GM23338 (cell line): Measurements from ENCODE around the gene GOLGA7B. TPM values are rescaled to one million over a fixed set of nuclear protein-coding genes. Genes with fewer than 3 reads are reported as not detected.

ENCODE experiments used
- ATAC-seq: fragments of 200-7000 bp; cut with Tn5 transposase; 3 replicates; pipeline ENCODE4 v1.9.1; 2020
- DNase-seq: peaks from one replicate; pipeline ENCODE4 v3.0.0-alpha.2; 2015; ENCODE audit warnings: low spot score
- H2AFZ ChIP-seq: fragments of 200-600 bp; sonication (generic); 2 replicates; pipeline ENCODE4 v1.8.0; 2016; ENCODE audit warnings: antibody characterized with exemption, mild to moderate bottlenecking, moderate library complexity
- H3F3A ChIP-seq: fragments of 200-600 bp; sonication (generic); replicated peaks from 2 replicates; pipeline ENCODE4 v1.8.0; 2017; ENCODE audit warnings: antibody characterized with exemption, mixed run types, low read depth
- H3K27ac ChIP-seq: fragments of 200-600 bp; sonication (generic); 2 replicates; pipeline ENCODE4 v1.6.1; 2016; ENCODE audit warnings: low read depth
- H3K27me3 ChIP-seq: fragments of 200-600 bp; sonication (generic); 2 replicates; pipeline ENCODE4 v1.8.0; 2016; ENCODE audit warnings: mild to moderate bottlenecking, mixed run types, moderate library complexity; ENCODE audit not compliant: insufficient read depth
- H3K36me3 ChIP-seq: fragments of 200-600 bp; sonication (generic); 2 replicates; pipeline ENCODE4 v1.8.0; 2016; ENCODE audit warnings: mild to moderate bottlenecking; ENCODE audit not compliant: insufficient read depth
- H3K4me1 ChIP-seq: fragments of 200-600 bp; sonication (generic); 2 replicates; pipeline ENCODE4 v1.8.0; 2016; ENCODE audit warnings: mild to moderate bottlenecking, moderate library complexity; ENCODE audit not compliant: insufficient read depth
- H3K4me2 ChIP-seq: fragments of 200-600 bp; sonication (generic); 2 replicates; pipeline ENCODE4 v1.7.1; 2017; ENCODE audit warnings: mixed run types
- H3K4me3 ChIP-seq: fragments of 200-600 bp; sonication (generic); 2 replicates; pipeline ENCODE4 v1.6.1; 2016; ENCODE audit warnings: mixed run types
- H3K79me2 ChIP-seq: fragments of 200-600 bp; sonication (generic); replicated peaks from 2 replicates; pipeline ENCODE4 v1.8.0; 2017; ENCODE audit warnings: mild to moderate bottlenecking; ENCODE audit not compliant: insufficient read depth
- H3K9me2 ChIP-seq: fragments of 200-600 bp; sonication (generic); 2 replicates; pipeline ENCODE4 v1.8.0; 2017; ENCODE audit not compliant: insufficient read depth
- H4K20me1 ChIP-seq: fragments of 200-600 bp; sonication (generic); replicated peaks from 2 replicates; pipeline ENCODE4 v1.8.0; 2017; ENCODE audit warnings: mild to moderate bottlenecking; ENCODE audit not compliant: insufficient read depth
- H3K27ac Mint-ChIP-seq: 2 replicates; pipeline ENCODE4 v1.8.0; 2020; ENCODE audit warnings: inconsistent platforms, mild to moderate bottlenecking, moderate library complexity, mixed read lengths
- H3K27me3 Mint-ChIP-seq: 3 replicates; pipeline ENCODE4 v1.8.0; 2022; ENCODE audit warnings: low read depth, mild to moderate bottlenecking, moderate library complexity, mixed read lengths, inconsistent platforms; ENCODE audit not compliant: insufficient read depth, poor library complexity
- H3K36me3 Mint-ChIP-seq: 3 replicates; pipeline ENCODE4 v1.8.0; 2021; ENCODE audit warnings: low read depth, mild to moderate bottlenecking, inconsistent platforms, moderate library complexity, mixed read lengths
- H3K4me1 Mint-ChIP-seq: 3 replicates; pipeline ENCODE4 v1.8.0; 2020; ENCODE audit warnings: mild to moderate bottlenecking, inconsistent platforms, mixed read lengths
- H3K4me3 Mint-ChIP-seq: 3 replicates; pipeline ENCODE4 v1.8.0; 2021; ENCODE audit warnings: moderate library complexity, mild to moderate bottlenecking, inconsistent platforms, mixed read lengths
- H3K9me3 Mint-ChIP-seq: 3 replicates; pipeline ENCODE4 v1.8.0; 2020; ENCODE audit warnings: moderate library complexity, mild to moderate bottlenecking, inconsistent platforms, mixed read lengths
- CREB1 ChIP-seq: fragments of 250-450 bp; sonication (Bioruptor Pico); IDR thresholded peaks from 2 replicates; pipeline ENCODE4 v1.5.0; 2020; ENCODE audit warnings: low read depth, mild to moderate bottlenecking, moderate library complexity
- CTCF ChIP-seq, 2 experiments: fragments of 200-600 bp in 1 of 2; sonication (generic) in 1 of 2; conservative IDR thresholded peaks; 2 replicates each; pipeline versions ENCODE4 v1.5.1 to v1.6.1; 2016 to 2017; ENCODE audit warnings: antibody characterized with exemption in 2 of 2, low read depth in 2 of 2, mild to moderate bottlenecking in 2 of 2, moderate library complexity in 1 of 2
- ETS1 ChIP-seq: IDR thresholded peaks from 2 replicates; pipeline ENCODE4 v1.6.1; 2016; ENCODE audit warnings: antibody characterized with exemption
- EZH2 ChIP-seq: fragments of 200-600 bp; sonication (generic); IDR thresholded peaks from one replicate; pipeline ENCODE4 v1.8.0; 2017; ENCODE audit warnings: antibody characterized with exemption, mild to moderate bottlenecking, low read depth; ENCODE audit not compliant: unreplicated experiment
- EZH2phosphoT487 ChIP-seq: fragments of 200-600 bp; sonication (generic); IDR thresholded peaks from one replicate; pipeline ENCODE4 v1.8.1; 2018; ENCODE audit warnings: antibody characterized with exemption; ENCODE audit not compliant: unreplicated experiment
- JUNB ChIP-seq: IDR thresholded peaks from one replicate; pipeline ENCODE4 v1.6.1; 2016; ENCODE audit warnings: antibody characterized with exemption; ENCODE audit not compliant: unreplicated experiment
- NANOG ChIP-seq: IDR thresholded peaks from 2 replicates; pipeline ENCODE4 v1.6.1; 2016; ENCODE audit warnings: antibody characterized with exemption, borderline replicate concordance
- POLR2AphosphoS5 ChIP-seq: IDR thresholded peaks from 2 replicates; pipeline ENCODE4 v1.6.1; 2016; ENCODE audit warnings: antibody characterized with exemption, low read depth
- REST ChIP-seq: IDR thresholded peaks from one replicate; pipeline ENCODE4 v1.6.1; 2018; ENCODE audit warnings: antibody characterized with exemption; ENCODE audit not compliant: unreplicated experiment
- STAT1 ChIP-seq: IDR thresholded peaks from one replicate; pipeline ENCODE4 v1.6.1; 2016; ENCODE audit warnings: antibody characterized with exemption; ENCODE audit not compliant: unreplicated experiment
- ZNF114 ChIP-seq: fragments of 250-450 bp; sonication (Bioruptor Pico); IDR thresholded peaks from 2 replicates; pipeline ENCODE4 v1.5.0; 2020; ENCODE audit warnings: mild to moderate bottlenecking, moderate library complexity
- ZNF462 ChIP-seq: fragments of 250-450 bp; sonication (Bioruptor Pico); IDR thresholded peaks from 2 replicates; pipeline ENCODE4 v1.5.0; 2020; ENCODE audit warnings: mild to moderate bottlenecking, moderate library complexity
- polyA plus RNA-seq: library from polyadenylated mRNA; unstranded; fragments of >200 nt; fragmentation: Nextera tagmentation; extraction: Ambion mirVana; gene quantifications from 2 replicates; pipeline ENCODE4 v1.2.1, GENCODE V29; 2016
- total RNA-seq: library from RNA; depleted of rRNA; stranded (reverse); fragments of >200 nt; shearing (Covaris generic); gene quantifications from 2 replicates; pipeline ENCODE4 v1.2.3, GENCODE V29; 2014

Gene GOLGA7B
- total and polyA plus RNA-seq, 2 experiments from 2014 or later, result 0.14 to 0.15 TPM

- H3K4me1 Mint-ChIP-seq, result peaks cover 21% of the 10 kb centered on the region
- ATAC-seq, result no peak
- no peak overlapping the region for H3K4me3 Mint-ChIP-seq
Observed at GRCh38 chr10:97892939-97893338, 43.3 kb downstream of the GOLGA7B start.

More at GRCh38 chr10:97892939-97893338, 43.3 kb downstream of the GOLGA7B start:
- no peaks in the 10 kb centered on the region for H3K27me3 ChIP-seq
- H2AFZ ChIP-seq, result no peak overlapping the region
- no peaks in the 10 kb centered on the region for H3F3A ChIP-seq
- Mint-ChIP-seq H3K9me3 (no peaks in the 10 kb centered on the region), H3K27ac (no peak overlapping the region), H3K36me3 (no peaks in the 10 kb centered on the region), H3K27me3 (peaks cover 2% of the 10 kb centered on the region)
- no peak for DNase-seq
- no peaks in the 10 kb centered on the region for H3K9me2 ChIP-seq
- TF ChIP-seq STAT1 (no peak), CREB1 (CRISPR knock-in tag) (no peak), ZNF114 (CRISPR knock-in tag) (no peak), CTCF (conservative IDR thresholded peaks at IDR 0.05; ENCODE audit: low read depth in 2 of 2) (no peak), ZNF462 (CRISPR knock-in tag) (no peak), ETS1 (no peak), POLR2AphosphoS5 (no peak), EZH2phosphoT487 (no peak), REST (no peak), EZH2 (no peak), NANOG (no peak), JUNB (no peak)
- H3K27ac ChIP-seq, result no peak overlapping the region
- H3K36me3 ChIP-seq, result no peaks in the 10 kb centered on the region
- H3K4me3 ChIP-seq, result no peak overlapping the region
- peaks cover 14% of the 10 kb centered on the region; the same call in 1 of the 2 replicates for H3K4me1 ChIP-seq
- H3K4me2 ChIP-seq, result no peak overlapping the region
- H4K20me1 ChIP-seq, result no peaks in the 10 kb centered on the region
- no peaks in the 10 kb centered on the region for H3K79me2 ChIP-seq
